ENCODE results near the gene DGKD. TPM values are rescaled to one million over a fixed set of nuclear protein-coding genes. Genes with fewer than 3 reads are reported as not detected.

DGKD gene
- total and polyA plus RNA-seq, 12 donors, result 6.8 to 43.8 (median 16.5) TPM

DNA sequence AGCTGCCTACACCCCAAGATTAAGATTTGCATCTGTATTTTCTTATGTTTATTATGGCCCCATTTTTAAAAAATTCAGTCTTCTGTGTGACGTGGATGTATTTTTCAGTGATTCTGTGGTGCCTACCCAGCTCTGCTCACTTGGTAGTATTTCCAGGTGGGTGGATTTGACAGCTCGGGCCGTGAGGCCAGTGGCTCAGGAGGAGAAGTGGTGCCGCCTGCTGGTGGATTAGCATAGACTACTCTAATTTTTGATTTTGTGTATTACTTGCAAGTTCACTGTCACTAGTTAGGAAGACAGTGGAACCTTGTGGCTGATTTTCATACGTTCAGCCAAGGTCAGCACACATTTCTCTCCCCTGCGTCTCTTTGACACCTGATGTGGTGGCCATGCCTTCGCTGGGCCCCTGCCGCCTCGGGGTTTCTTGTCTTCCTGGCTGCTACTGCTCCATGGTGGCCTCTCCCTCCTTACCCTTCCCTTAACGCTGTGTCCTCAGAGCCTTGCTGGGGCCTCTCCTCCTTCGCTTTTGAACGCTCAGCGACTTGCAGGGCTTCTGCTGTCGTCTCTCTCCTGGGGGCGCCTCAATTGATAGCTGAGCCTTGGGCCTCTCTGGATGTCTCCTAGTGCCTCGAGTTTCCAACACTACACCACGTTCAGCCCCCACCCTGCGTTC lies 89.4 kb downstream of the DGKD start:
- H3K27me3 ChIP-seq, result no peaks in the 10 kb centered on the region
- H3K4me3 ChIP-seq, result no peak overlapping the region
- peak; percentile 71 to 91 (median 84) for DNase-seq
- WGBS, 4 donors, result 35 to 47% (median 40%) methylated on average over 18 of the region's 18 CpGs
- peaks cover 0 to 7% of the 10 kb centered on the region in 2 donors for H3K36me3 ChIP-seq (replicated peaks in 1 of 2)
- H3K27ac ChIP-seq, result peak overlapping the region in 1 of 5 donors; percentile 1
- H3K4me1 ChIP-seq (replicated peaks in 1 of 2), result peaks cover 0 to 5% of the 10 kb centered on the region in 2 donors
- no peaks in the 10 kb centered on the region for H3K9me3 ChIP-seq (replicated peaks in 1 of 3)
- intact Hi-C loops (cut with DNase I), result loop anchor here (5.0 to 10.0 kb wide), 4 partner anchors 41 to 271 kb away; partner anchors contain the start of genes UGT1A4 (in 2 of the 2), UGT1A5 (in 2 of the 2) and DGKD (in 1 of the 2)
- TF ChIP-seq, protein P1, sequence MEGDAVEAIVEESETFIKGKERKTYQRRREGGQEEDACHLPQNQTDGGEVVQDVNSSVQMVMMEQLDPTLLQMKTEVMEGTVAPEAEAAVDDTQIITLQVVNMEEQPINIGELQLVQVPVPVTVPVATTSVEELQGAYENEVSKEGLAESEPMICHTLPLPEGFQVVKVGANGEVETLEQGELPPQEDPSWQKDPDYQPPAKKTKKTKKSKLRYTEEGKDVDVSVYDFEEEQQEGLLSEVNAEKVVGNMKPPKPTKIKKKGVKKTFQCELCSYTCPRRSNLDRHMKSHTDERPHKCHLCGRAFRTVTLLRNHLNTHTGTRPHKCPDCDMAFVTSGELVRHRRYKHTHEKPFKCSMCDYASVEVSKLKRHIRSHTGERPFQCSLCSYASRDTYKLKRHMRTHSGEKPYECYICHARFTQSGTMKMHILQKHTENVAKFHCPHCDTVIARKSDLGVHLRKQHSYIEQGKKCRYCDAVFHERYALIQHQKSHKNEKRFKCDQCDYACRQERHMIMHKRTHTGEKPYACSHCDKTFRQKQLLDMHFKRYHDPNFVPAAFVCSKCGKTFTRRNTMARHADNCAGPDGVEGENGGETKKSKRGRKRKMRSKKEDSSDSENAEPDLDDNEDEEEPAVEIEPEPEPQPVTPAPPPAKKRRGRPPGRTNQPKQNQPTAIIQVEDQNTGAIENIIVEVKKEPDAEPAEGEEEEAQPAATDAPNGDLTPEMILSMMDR (IDR thresholded peaks at IDR 0.05), result peak; percentile 83 to 91 (median 86)
- TF ChIP-seq POLR2A (IDR thresholded peaks at IDR 0.05), result no peak

DNA sequence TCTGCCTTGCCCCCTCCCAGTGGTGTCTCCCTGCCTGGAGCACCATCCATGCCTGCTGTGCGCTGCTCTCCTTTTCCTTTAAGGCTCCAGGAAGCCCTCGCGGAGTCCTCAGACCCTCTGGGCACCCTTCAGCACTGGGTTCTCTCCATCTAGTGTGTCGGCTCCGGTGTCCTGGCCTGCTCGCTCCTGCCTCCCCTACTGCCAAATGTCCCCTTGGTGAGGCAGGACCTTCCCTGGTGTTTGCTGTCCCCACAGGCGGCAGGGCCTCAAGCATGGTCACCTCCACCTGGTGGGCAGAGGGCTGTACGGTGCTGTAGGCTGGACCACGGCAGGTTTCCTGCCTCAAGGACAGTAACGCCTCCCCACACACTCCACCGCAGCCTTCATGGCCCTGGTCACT lies 90.2 kb downstream of the DGKD start:
- peak overlapping the region in 1 of 5 donors; percentile 1 for H3K27ac ChIP-seq
- H3K4me1 ChIP-seq (replicated peaks in 1 of 2), result peaks cover 0 to 5% of the 10 kb centered on the region in 2 donors
- H3K9me3 ChIP-seq (replicated peaks in 1 of 3), result no peaks in the 10 kb centered on the region
- no peaks in the 10 kb centered on the region for H3K27me3 ChIP-seq
- no peak overlapping the region for H3K4me3 ChIP-seq
- no peak for TF ChIP-seq POLR2A (IDR thresholded peaks at IDR 0.05)
- TF ChIP-seq, protein P1 (IDR thresholded peaks at IDR 0.05), result no peak
- H3K36me3 ChIP-seq (replicated peaks in 1 of 2), result peaks cover 0 to 13% of the 10 kb centered on the region in 2 donors
- DNase-seq, result no peak
- intact Hi-C loops (cut with DNase I), result loop anchor here (5.0 to 10.0 kb wide), 4 partner anchors 42 to 270 kb away; partner anchors contain the start of genes UGT1A4 (in 2 of the 2), UGT1A5 (in 2 of the 2) and DGKD (in 1 of the 2)
- 84 to 90% (median 86%) methylated on average over 9 to 11 of the region's 11 CpGs for WGBS, 4 donors

DNA sequence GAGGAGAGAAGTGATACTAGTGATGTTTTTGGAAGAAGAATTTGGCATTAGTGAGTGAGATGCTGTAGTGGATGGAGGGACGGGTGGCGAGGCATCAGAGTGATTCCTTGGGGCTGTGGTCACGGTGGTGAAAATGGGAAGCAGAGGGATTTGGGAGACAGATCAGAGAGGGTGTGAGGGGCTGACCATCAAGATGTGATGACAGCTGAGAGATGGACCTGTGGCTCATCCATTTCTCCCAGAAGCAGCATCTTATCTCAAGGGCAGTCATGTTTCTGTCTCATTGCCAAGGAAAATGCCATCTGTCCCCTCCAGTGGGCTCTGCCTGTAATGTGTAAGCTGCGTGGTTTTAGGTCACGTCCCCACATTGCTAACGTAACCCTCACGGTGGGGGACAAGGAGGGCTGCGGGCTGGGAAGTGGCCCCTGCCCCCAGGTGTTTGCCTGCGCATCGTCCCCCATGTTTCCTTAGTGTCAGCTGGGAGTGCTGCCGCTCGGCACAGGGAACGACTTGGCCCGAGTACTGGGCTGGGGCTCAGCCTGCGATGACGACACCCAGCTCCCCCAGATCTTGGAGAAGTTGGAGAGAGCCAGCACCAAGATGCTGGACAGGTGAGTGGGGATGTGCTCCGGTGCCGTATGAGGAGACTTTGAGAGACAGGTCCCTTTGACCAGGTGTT lies 91.0 kb downstream of the DGKD start:
- H3K9me3 ChIP-seq (replicated peaks in 1 of 3), result no peaks in the 10 kb centered on the region
- TF ChIP-seq, protein P1 (IDR thresholded peaks at IDR 0.05), result no peak
- TF ChIP-seq POLR2A (IDR thresholded peaks at IDR 0.05), result no peak
- peaks cover 0 to 5% of the 10 kb centered on the region in 2 donors for H3K4me1 ChIP-seq (replicated peaks in 1 of 2)
- intact Hi-C loops (cut with DNase I), result loop anchor here (10.0 kb wide), 1 partner anchor 270 kb away; the partner anchor contains the start of genes UGT1A4 (in 2 of the 2) and UGT1A5 (in 2 of the 2)
- no peaks in the 10 kb centered on the region for H3K27me3 ChIP-seq
- 95 to 97% (median 96%) methylated on average over 14 to 18 of the region's 18 CpGs for WGBS, 4 donors
- no peak overlapping the region for H3K4me3 ChIP-seq
- no peak overlapping the region for H3K27ac ChIP-seq
- H3K36me3 ChIP-seq (replicated peaks in 1 of 2), result peaks cover 0 to 21% of the 10 kb centered on the region in 2 donors
- DNase-seq, result no peak

DNA sequence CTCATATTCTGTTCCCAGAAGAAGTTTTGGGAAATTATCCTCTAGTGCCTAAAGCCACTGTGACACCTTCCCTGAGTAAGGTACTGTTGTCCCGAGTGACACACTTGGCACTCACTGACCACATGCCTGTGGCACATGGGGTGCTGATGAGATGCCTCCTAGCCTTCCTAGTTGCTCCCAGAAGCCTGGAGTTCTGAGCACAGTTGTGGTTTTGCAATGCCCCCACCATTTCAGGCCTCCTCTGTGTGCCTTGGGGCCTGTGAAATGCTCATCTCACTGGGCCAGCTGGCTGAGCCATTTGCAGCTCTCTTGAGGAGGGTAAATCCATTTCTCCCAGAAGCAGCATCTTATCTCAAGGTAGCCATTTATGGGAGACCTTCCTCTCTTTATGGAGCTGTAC lies 91.8 kb downstream of the DGKD start:
- no peak overlapping the region for H3K4me3 ChIP-seq
- TF ChIP-seq POLR2A (IDR thresholded peaks at IDR 0.05), result no peak
- TF ChIP-seq, protein P1 (IDR thresholded peaks at IDR 0.05), result no peak
- H3K36me3 ChIP-seq (replicated peaks in 1 of 2), result peaks cover 0 to 25% of the 10 kb centered on the region in 2 donors
- H3K27me3 ChIP-seq, result no peaks in the 10 kb centered on the region
- H3K27ac ChIP-seq, result no peak overlapping the region
- peaks cover 0 to 5% of the 10 kb centered on the region in 2 donors for H3K4me1 ChIP-seq (replicated peaks in 1 of 2)
- no peaks in the 10 kb centered on the region for H3K9me3 ChIP-seq (replicated peaks in 1 of 3)
- intact Hi-C loops (cut with DNase I), result loop anchor here (10.0 kb wide), 1 partner anchor 269 kb away; the partner anchor contains the start of genes UGT1A4 (in 2 of the 2) and UGT1A5 (in 2 of the 2)
- no peak for DNase-seq
- 75 to 100% (median 91%) methylated on average over 1 of the region's 1 CpG for WGBS, 4 donors
